Activated T-helper 1 cell treated with anti-CD3 and anti-CD28 coated beads, Interleukin-12 subunit alpha, Interleukin-12 subunit beta, Interleukin-2, Interleukin-4 antibody, amounts not matched to agents 30 ng/mL and 10 ng/mL and 1 ng/mL, durations not matched to agents 14 hours and 24 hours and 36 hours (primary cell): ENCODE data around the gene ENOX1. TPM values are rescaled to one million over a fixed set of nuclear protein-coding genes. Genes with fewer than 3 reads are reported as not detected.
"Not testable (repeated sequence)": the region's sequence is repeated elsewhere in the genome, so short reads cannot be mapped to it uniquely, and the experiment has no call there.

Experiments used
- DNase-seq: peaks from one replicate; pipeline ENCODE4 v3.0.0; 2021; ENCODE audit warnings: low spot score
- H3K27ac Mint-ChIP-seq: one replicate; pipeline ENCODE4 v1.8.0; 2021; ENCODE audit warnings: mild to moderate bottlenecking, mixed read lengths
- H3K27me3 Mint-ChIP-seq: one replicate; pipeline ENCODE4 v1.8.0; 2022; ENCODE audit warnings: mild to moderate bottlenecking, moderate library complexity, mixed read lengths; ENCODE audit not compliant: insufficient read depth
- H3K36me3 Mint-ChIP-seq: one replicate; pipeline ENCODE4 v1.8.0; 2021; ENCODE audit warnings: low read depth, mixed read lengths
- H3K4me1 Mint-ChIP-seq: one replicate; pipeline ENCODE4 v1.8.0; 2021; ENCODE audit warnings: low read depth, mixed read lengths
- H3K4me3 Mint-ChIP-seq: one replicate; pipeline ENCODE4 v1.8.0; 2021; ENCODE audit warnings: mild to moderate bottlenecking, moderate library complexity, mixed read lengths
- H3K9me3 Mint-ChIP-seq: one replicate; pipeline ENCODE4 v1.8.0; 2021; ENCODE audit warnings: mixed read lengths
- intact Hi-C: fragments of 100-400 bp; cut with micrococcal nuclease; formaldehyde crosslinking; loops from one replicate; pipeline ENCODE4 v1.15.1; 2024
- total RNA-seq: library from RNA; stranded (reverse); gene quantifications from 2 replicates; pipeline ENCODE4 v1.2.3, GENCODE V29; 2022

The ENOX1 gene
- total RNA-seq, 1 donor from 2014 or later = 0.08 TPM

DNA sequence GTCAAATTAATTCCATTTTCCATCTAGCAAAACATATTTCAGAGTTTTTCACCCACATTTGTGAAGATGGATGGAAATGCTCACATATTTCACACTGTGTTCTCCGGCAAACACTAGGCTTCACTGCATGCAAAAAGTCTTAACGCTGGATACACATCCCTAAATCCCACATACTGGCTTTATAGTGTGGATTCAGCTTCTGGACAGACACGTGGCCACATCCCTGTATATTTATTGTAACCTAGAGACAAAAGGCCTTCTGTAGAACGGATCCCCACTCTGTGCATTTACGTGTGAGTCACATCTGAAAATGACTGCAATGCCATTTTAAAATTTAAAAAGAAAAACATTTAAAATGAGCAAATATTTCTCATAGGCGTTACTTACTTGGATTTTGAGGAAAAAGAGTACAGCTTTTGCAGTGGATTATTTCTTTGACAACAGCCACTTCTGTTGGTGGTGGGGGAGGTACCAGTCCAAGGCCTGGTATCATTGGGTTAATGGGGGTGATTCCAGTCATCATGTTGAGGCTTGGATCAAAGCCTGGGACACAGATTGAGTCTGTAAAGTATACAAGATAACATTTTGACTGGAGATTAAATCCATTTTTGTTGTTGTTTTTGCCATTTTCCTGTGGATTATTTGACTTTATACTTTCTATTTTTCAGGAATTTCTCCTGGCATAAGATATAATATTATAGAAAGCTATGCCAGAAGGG is 425.7 kb downstream of the ENOX1 start:
- Mint-ChIP-seq H3K9me3 (no peaks in the 10 kb centered on the region), H3K36me3 (no peaks in the 10 kb centered on the region), H3K4me3 (no peak overlapping the region), H3K4me1 (no peaks in the 10 kb centered on the region), H3K27me3 (no peaks in the 10 kb centered on the region), H3K27ac (no peak overlapping the region)
- no peak for DNase-seq
- intact Hi-C loops = no loop called here

DNA sequence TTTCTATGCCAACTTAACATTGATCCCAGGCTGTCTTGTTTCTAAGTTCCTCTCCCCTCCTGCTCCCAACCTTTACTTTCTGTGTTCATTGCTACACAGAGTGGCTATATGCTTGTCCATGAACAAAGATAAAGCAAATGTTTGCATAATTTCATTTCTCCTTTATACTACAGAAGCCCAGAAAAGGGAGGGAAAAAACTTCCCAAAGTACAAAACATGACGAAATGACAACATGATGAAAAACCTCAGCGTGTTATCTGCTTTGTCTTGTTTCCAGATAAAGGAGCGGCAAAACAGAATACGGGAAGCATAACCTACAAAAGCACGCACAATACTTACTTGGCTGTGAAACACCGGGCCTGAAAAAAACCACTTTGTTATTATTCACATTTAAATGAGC is 426.6 kb downstream of the ENOX1 start:
- Mint-ChIP-seq H3K27me3 (no peaks in the 10 kb centered on the region), H3K36me3 (no peaks in the 10 kb centered on the region), H3K4me3 (no peak overlapping the region), H3K9me3 (no peaks in the 10 kb centered on the region), H3K27ac (no peak overlapping the region), H3K4me1 (no peaks in the 10 kb centered on the region)
- DNase-seq = no peak
- intact Hi-C loops = no loop called here

DNA sequence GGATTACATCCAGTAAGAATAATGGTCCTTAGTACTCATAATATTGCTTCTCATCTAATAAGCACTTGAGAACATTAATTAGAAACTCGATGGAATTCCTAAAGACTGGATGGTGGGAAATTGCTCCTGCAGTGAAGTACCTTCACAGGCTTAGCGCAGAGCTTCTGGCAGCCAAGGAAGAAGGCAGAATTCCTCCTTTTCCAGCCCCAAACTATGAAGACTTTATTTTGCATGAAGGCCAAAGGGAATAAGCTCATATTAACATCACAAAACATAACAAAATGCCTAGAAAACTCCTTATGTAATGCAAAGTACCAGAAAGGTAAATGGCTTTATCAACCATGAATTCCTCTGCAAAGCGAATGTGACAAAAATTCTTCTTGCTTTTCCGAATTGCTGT is 427.2 kb downstream of the ENOX1 start:
- intact Hi-C loops = no loop called here
- no peaks in the 10 kb centered on the region for H3K36me3 Mint-ChIP-seq
- no peaks in the 10 kb centered on the region for H3K4me1 Mint-ChIP-seq

DNA sequence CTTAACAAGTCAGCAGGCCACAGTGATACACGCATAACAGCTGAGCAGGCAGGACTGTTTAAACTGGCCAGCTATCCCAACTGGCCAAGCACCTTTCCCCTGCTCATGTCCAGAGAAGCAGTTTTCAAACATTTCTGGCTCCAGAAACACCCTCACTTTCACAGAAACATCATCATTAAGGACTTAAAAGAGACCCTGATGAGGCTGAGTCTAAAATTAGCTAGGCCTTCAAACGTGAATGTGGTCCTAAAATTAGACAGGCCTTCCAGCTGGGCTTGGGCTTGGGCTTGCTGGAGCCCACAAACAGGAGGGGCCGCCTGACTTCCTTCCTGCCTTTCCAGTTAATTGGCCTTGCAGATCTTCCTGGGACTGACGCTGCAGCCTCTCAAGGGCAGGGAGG is 429.2 kb downstream of the ENOX1 start:
- Mint-ChIP-seq H3K27me3 (peaks cover 4% of the 10 kb centered on the region), H3K4me3 (no peak overlapping the region), H3K27ac (no peak overlapping the region), H3K9me3 (no peaks in the 10 kb centered on the region), H3K4me1 (no peaks in the 10 kb centered on the region), H3K36me3 (no peaks in the 10 kb centered on the region)
- DNase-seq = no peak
- intact Hi-C loops = no loop called here

More for the DNA sequence above, 427.2 kb downstream of the ENOX1 start:
- H3K27me3 Mint-ChIP-seq = peaks cover 2% of the 10 kb centered on the region
- H3K27ac Mint-ChIP-seq = no peak overlapping the region
- H3K4me3 Mint-ChIP-seq = no peak overlapping the region
- no peak for DNase-seq
- H3K9me3 Mint-ChIP-seq = no peaks in the 10 kb centered on the region

DNA sequence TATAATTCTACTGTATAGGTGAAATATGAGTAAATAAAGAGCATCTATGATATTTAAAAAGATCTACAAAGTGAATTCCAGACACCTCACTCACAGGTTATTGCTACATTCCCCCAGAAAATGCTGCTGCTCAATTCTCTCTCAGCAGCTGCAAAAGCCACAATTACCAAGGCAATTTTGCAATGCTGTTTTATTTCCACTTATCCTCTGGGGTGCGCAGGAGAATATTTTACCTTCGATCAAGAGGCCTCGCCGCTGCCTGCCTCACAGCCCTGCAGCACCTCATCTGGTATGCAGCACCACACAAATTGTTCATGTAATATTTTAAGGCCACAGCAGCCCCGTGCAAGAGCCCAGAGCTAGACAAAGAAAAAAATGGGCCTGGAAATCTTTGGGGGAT is 430.2 kb downstream of the ENOX1 start:
- Mint-ChIP-seq H3K4me1 (no peaks in the 10 kb centered on the region), H3K4me3 (no peak overlapping the region), H3K36me3 (no peaks in the 10 kb centered on the region), H3K27me3 (peaks cover 9% of the 10 kb centered on the region), H3K27ac (no peak overlapping the region), H3K9me3 (no peaks in the 10 kb centered on the region)
- intact Hi-C loops = no loop called here
- DNase-seq = no peak

DNA sequence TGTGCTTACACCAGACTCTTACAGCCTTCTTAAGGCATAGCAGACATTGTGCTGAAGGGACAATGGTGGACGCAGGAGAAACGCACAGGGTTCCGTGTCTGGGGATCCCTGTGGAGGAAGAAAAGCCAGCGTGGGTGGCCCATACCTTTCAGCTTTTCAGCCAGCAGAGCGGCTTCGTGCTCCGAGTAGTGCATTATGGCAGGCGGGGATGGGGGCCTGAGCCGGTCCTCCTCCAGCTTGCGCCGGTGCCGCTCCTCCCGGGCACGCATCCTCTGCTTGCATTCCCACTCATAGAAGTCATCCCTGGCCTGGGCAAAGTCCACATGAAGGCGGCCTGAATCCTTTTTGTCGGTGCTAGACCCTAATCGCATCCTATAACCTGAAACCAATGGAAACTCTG is 431.0 kb downstream of the ENOX1 start:
- Mint-ChIP-seq H3K27me3 (peaks cover 9% of the 10 kb centered on the region), H3K4me1 (no peaks in the 10 kb centered on the region), H3K27ac (no peak overlapping the region), H3K36me3 (no peaks in the 10 kb centered on the region), H3K9me3 (no peaks in the 10 kb centered on the region), H3K4me3 (no peak overlapping the region)
- intact Hi-C loops = no loop called here
- no peak for DNase-seq

DNA sequence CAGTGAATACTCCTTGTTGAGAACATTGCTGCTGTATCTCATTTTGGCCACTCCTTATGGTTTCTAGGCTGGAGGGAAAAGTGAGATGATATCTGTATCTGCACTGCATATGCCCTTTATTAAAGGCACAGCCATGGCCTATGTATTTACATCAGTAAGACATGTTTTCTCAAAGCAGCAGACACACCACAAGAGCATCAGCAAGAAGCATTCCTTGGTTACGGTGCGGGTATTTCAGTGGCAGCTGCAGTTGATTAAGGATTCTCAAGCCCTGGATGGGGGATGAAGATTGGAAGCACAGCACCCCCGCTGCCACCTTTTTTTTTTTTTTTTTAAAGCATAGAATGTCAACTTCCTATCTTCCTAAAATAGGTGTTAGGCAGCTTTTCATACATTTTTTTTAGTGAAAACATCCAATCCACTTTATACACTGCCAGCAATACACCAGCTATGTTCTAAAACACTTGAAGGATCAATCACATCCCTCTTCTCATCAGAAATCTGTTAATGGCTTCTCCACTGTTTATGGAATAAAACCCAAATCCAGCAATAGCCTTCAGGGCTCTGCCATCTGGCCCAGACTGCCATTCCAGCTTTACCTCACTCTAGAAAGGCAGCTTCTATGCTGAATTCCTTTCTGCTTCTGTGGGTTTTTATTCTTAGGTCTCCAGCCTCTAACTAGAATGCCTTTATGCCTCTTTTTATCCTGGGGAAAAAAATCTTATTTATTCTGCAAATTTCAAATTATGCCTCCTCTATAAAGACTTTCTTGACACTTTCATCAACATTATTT is 432.4 kb downstream of the ENOX1 start:
- H3K36me3 Mint-ChIP-seq = no peaks in the 10 kb centered on the region
- no peaks in the 10 kb centered on the region for H3K4me1 Mint-ChIP-seq
- H3K27me3 Mint-ChIP-seq = peaks cover 17% of the 10 kb centered on the region
- intact Hi-C loops = no loop called here
- DNase-seq = no peak
- no peak overlapping the region for H3K4me3 Mint-ChIP-seq
- H3K27ac Mint-ChIP-seq = no peak overlapping the region
- H3K9me3 Mint-ChIP-seq = no peaks in the 10 kb centered on the region

DNA sequence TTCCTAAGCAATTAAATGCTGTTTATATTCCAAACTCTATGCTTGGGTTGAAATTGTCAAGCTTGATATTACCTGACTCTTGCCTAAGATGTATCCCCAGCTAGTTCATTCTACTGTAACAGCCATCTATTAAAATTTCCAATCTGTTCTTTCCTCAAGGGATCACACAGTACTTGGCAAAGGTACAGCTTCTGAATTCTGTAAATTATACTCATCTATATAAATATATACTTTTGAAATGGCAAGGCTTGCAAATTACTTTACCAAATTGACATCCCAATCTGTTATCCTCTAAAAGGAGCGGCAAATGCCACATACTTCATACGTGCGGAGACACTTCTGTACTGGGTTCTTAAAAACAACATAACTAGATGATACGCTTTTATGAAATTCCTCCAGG is 433.1 kb downstream of the ENOX1 start:
- intact Hi-C loops = no loop called here
- Mint-ChIP-seq H3K4me3 (no peak overlapping the region), H3K36me3 (no peaks in the 10 kb centered on the region), H3K9me3 (no peaks in the 10 kb centered on the region), H3K4me1 (no peaks in the 10 kb centered on the region), H3K27ac (no peak overlapping the region), H3K27me3 (peaks cover 19% of the 10 kb centered on the region)
- no peak for DNase-seq

DNA sequence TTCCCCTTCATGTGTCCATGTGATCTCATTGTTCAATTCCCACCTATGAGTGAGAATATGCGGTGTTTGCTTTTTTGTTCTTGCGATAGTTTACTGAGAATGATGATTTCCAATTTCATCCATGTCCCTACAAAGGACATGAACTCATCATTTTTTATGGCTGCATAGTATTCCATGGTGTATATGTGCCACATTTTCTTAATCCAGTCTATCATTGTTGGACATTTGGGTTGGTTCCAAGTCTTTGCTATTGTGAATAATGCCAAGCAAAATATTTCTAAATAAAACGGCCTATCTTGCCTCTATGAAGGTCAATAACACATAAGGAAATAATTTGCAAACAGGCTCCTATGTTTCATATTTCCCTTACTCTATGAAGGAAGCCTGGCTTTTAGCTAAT is 435.2 kb downstream of the ENOX1 start:
- H3K9me3 Mint-ChIP-seq, H3K4me1 Mint-ChIP-seq, intact Hi-C loops, H3K36me3 Mint-ChIP-seq, H3K27ac Mint-ChIP-seq, H3K4me3 Mint-ChIP-seq, DNase-seq: not testable (repeated sequence)
- H3K27me3 Mint-ChIP-seq = peaks cover 26% of the 10 kb centered on the region

DNA sequence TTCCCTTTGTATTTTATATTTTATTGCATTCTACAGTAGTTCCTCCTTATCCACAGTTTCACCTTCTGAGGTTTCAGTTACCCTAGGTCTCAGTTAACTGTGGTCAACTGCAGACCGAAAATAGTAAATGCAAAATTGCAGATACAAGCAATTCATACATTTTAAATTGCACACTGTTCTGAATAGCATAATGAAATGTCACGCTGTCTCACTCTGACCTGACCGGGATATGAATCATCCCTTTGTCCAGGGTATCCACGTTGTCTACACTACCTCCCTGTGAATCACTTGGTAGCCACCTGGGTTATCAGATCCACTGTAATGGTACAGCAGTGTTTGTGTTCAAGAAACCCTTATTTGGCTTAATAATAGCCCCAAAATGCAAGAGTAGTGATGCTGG is 438.4 kb downstream of the ENOX1 start:
- Mint-ChIP-seq H3K27me3 (peaks cover 22% of the 10 kb centered on the region), H3K9me3 (no peaks in the 10 kb centered on the region), H3K4me3 (no peak overlapping the region), H3K4me1 (no peaks in the 10 kb centered on the region), H3K27ac (no peak overlapping the region), H3K36me3 (no peaks in the 10 kb centered on the region)
- no peak for DNase-seq
- intact Hi-C loops = no loop called here

DNA sequence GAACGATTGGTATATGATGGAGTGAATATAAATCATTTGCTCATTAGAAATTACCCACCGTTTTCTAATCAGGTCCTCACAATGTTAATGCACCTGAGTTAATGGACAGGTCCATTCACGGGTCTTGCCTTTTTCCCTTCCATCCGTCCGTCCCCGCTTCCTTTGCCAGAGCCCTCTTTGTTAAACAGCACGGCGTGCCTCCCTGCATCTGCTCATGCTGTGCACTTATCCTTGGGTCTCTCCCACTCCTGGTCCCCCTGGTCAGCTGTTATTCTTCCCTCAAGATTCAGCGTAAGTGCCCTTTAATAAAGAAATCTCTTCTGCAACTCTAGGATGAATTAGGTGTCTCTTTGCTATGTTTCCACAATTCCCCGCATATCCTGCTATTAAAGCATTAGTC is 438.9 kb downstream of the ENOX1 start:
- no peak for DNase-seq
- Mint-ChIP-seq H3K4me3 (no peak overlapping the region), H3K36me3 (no peaks in the 10 kb centered on the region), H3K27ac (no peak overlapping the region), H3K9me3 (no peaks in the 10 kb centered on the region), H3K27me3 (peaks cover 22% of the 10 kb centered on the region), H3K4me1 (no peaks in the 10 kb centered on the region)
- intact Hi-C loops = no loop called here

DNA sequence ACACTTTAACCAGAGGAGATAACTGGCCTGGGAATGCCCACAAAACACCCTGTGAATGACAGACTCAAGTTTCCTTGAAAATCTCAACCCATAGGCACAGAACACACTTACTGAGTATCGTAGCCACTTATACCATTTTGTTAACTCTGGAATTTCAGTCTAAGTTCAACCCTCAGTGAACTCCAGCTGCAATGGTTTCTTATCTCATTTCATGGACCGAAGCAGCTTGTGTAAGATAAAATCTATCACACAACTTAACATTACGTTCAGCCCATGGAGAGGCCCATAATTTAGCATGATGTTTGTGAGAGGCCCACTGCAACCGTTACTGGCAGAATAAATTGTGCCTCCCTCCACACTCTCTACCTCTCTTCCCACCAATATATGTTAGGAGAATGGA is 440.3 kb downstream of the ENOX1 start:
- intact Hi-C loops = no loop called here
- Mint-ChIP-seq H3K36me3 (no peaks in the 10 kb centered on the region), H3K27me3 (peaks cover 17% of the 10 kb centered on the region), H3K9me3 (no peaks in the 10 kb centered on the region), H3K4me3 (no peak overlapping the region), H3K4me1 (no peaks in the 10 kb centered on the region), H3K27ac (no peak overlapping the region)
- DNase-seq = no peak

DNA sequence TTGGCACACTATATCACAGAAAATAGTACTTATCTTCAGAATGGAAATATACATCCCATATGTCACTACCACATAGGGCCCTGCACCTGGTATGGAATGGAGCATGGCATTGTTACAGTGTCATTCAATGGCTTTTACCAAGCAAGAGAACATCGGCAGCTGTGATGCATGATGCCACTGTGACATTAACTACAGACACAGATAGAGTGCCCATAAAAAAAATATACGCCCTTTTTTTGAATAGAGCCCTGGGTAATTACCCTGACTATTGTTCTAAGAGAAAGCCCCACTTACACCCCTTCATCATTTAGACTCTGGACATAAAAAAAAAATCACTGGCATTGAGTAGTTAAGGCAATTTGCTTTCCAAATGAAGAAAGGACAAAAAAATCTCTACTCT is 443.1 kb downstream of the ENOX1 start:
- H3K9me3 Mint-ChIP-seq = no peaks in the 10 kb centered on the region
- no peak overlapping the region for H3K27ac Mint-ChIP-seq

More for the DNA sequence above, 443.1 kb downstream of the ENOX1 start:
- no peak for DNase-seq
- no peak overlapping the region for H3K4me3 Mint-ChIP-seq
- no peaks in the 10 kb centered on the region for H3K36me3 Mint-ChIP-seq
- intact Hi-C loops = no loop called here
- peaks cover 10% of the 10 kb centered on the region for H3K27me3 Mint-ChIP-seq
- no peaks in the 10 kb centered on the region for H3K4me1 Mint-ChIP-seq
